Activated gamma-delta T cell treated with anti-CD3 and anti-CD28 coated beads, Interleukin-2, amount 50 U/mL, for 16 hours (primary cell): ENCODE measurements around the gene GYPC.
A peak's percentile ranks its signal among the peaks of the same experiment; 100 is the strongest.

Experiments
- DNase-seq: peaks from one replicate; pipeline ENCODE4 v3.0.0-alpha.2; 2020; ENCODE audit warnings: low read depth

The GYPC gene

DNA sequence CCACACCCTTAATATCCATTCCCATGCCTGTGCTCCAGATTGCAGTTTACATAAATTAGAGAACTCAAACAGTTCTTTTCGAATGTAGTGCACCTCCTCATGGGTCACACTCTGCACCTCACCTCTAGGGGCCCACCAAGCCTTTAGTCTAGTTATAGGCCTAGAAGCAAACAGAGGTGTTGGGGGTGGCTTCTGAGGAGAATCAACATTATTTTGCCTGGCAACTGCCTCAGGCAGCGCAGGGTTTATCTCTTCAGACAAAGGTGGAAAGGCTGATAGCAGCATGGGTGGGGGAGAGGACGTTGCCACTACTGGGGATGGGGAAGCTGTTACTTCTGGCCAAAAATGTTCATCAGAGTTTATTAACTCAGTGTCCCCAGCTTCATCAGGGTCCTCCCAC is 5.0 kb upstream of the GYPC start:
- no peak for DNase-seq

DNA sequence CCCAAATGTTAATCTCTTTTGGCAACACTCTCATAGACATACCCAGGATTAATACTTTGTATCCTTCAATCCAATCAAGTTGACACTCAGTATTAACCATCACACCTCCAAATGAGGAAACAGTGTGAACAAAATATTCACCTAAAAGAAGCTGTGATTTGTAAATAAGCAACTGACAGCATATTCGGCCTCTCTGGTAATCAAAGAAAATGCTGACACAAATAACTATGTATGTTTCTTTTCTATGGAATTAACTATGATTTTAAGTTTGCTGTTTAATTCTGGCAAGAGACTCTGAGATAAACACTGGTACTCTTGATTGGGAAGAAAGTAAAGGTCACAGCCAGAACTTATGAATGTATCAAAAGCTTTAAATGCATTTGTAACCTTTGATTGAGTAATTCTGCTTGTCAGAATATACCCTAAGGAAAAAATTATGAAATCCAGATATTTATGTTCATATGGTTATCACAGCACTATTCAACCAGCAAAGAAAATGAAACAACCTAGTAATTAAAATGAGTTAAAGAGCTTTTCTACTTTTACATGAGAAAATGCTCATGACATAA is 3.6 kb upstream of the GYPC start:
- no peak for DNase-seq

DNA sequence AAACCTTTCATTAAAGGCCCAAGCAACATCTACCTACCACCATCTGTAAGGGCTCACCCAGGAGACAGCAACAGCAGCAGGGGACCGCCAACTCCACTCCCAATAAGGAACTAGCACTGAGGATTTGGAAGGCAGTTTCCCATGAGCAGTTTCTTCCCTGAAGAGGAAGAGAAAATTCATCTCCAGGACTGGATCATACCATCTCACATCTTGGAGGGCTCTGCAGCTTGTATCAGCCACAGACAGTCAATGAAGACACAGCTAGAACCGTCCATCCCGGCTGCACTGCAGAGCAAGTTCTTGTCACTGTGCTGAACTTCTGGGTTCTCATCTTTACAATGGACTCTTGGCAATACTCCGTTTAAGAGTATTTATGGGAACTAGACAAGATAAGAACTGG is 2.8 kb upstream of the GYPC start:
- DNase-seq = no peak

DNA sequence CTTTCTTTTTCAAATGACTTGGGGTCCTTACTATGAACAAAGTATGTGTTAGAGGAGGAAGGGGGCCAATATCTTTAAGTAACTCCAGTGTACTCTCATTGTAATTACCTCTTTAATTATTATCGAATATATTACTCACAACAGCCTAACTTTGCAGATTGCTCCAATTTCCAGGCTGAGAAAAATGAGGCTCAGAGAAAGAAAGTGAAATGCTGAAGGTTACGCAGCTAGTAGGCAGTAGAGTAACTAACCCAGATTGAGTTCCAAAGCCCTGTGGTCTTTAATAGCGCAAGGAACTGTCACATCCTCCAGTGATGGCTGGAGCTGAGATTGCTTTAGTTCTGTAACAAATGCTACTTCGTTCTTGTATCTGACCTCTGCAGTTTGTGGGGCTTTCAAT is 2.2 kb upstream of the GYPC start:
- DNase-seq = no peak

DNA sequence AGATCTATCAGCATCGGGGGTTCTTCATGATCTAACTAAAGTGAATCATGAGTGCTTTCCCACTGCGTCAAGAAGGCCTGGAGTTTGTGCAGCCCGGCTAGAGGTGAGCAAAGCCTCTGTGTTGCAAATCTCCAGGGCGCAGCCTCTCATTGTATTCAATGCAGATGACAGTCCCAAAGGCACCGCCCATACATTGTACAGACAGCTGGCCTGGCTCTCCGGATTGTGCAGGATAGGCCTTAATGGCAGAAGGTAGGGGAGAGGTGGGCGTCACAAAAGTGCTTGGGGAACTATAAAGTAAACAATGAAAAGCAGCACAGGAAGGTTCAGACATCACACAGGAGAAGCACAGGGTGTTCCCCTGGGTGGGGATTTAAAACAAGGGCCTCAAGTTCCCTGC is 907 bp upstream of the GYPC start:
- no peak for DNase-seq

DNA sequence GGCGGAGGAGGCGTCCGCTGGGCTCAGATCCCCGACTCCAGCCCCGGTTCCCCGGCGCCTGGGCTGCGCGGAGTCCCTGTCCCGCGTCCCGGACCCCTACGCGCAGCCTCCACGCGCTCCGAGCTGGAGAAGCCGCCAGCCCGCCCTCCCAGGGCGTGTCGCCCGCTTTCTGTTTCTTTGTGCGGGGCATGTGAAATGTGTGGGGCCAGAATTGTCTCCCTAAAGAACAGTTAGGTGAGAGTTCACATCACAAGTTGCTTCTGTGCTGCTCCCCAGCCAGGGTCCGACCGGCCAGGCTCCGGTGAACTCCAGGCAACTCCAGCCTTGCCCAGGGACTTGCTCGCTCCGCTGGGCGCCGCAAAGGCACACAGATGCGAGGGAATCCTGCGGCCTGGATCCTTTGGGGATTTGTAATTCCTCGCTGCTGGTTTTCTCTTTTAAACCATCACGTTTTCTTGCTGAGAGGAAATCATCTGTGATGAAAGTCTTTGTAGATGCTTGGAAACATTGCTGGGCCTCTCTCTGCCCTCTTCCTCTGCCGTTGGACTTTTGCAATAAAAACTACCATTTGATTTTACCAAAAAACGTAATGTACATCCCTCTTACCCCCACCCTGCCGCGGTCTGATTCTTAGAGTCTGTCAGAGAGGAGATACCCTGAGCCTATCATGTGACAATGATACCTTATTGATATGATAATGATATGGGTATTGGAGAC is 631 bp downstream of the GYPC start:
- no peak for DNase-seq

DNA sequence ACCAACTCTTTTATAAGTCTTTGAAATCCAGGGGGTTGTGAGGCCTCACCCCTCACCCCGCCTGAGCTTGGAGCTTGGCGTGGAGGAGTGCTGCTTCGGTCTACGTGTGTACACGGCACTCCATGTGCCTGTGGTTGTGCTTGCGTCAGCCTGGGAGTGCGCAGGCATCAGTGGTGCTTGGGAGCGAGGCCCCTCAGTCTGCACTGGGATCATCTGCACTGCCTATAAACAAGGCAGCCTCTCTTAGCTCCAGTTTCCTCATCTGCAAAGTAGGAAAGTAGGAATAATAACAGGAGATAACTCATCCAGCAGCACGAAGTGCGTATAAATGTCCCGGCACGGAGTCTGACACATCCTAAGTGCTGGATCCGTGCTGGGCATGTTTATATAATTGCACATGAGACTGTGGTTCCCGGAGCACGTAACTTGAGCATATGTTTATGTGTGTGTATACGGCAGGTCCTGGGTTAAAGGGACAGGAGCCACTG is 1.2 kb downstream of the GYPC start:
- no peak for DNase-seq

DNA sequence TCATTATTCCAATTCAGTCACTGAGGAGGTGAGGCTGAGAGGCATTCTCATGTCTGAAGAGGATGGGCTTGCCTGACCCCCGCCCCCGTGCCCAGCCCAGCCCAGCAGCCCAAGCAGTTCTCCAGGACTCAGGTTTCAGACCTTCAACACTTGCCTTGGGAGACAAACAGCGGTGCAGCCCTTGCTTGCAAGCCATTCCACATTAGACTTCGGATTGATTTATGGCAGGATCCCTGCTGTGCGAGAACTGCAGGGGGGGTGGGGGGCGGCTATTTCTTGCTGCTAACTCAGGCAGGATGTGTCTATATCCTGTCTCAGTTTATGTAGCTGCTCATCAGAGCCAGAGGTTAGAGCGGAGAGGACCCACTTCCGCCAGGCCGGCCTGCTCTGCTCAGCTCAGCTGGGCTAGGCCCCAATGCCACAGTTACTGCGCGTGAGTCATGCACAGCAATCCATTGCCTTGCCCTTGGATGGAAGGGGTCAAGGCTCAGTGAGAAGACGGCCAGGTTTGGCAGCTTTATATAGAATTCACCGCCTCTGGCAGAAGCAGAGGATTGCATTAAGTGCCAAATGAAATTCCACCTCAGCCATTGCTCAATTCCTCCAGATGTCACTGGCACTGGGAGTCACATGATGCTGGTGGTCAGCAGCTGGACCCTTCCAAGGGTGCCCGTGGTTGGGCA is 1.8 kb downstream of the GYPC start:
- DNase-seq = peak; percentile 57

DNA sequence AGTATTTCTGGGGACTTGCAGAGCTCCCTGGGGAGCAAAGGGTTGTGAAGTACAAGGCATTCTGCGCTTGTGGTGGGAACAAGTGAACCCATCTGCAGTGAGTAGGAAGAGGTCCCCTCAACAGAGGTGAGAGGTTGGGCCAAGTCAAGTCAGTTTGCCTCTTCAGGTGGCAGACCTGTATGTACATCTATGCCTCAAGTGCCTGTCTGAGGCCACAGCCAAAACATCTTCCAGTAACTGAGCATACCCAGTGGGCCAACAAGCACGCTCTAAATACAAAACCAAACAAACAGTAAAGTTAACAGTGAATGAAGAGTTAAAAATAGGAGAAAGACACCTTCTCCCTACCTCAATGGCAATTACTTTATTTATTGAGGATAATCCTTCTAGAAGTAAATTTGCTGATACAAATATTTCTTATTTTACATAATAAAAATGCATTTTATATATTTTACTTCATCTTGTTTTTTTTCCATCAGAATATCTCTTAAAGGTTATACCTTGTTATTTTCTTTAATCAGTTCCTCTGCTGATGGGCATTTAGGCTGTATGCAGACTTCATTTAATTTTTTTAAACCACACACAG is 2.5 kb downstream of the GYPC start:
- no peak for DNase-seq

DNA sequence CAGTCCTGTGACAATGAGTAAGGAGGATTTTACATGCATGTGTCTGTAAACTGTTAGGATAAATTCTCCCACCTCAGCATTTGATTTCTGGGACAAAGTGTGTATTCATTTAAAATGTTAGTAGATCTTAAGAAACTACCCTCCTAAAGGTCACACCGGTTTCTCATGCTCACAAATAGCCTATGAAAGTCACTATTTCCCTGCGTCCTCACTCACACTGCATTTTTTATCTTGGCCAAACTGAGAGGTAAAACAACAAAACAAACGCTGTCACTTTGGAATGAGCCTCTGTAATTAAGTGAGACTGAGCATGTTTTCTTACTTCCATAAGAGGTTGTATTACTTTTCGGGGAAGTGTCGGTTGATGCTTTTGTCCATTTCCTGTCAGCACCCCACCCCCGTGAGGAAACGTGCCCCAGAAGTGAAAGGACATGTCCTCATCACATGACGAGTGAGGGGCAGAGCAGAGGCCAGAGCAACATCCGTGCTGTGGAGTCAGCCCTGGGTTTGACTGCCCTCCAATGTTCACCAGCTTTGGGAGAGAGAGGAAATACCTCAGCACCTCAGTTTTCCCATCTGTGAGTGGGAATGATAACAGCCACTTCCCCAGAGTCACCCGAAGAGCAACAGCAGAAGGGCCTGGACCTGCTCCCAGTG is 3.1 kb downstream of the GYPC start:
- no peak for DNase-seq

DNA sequence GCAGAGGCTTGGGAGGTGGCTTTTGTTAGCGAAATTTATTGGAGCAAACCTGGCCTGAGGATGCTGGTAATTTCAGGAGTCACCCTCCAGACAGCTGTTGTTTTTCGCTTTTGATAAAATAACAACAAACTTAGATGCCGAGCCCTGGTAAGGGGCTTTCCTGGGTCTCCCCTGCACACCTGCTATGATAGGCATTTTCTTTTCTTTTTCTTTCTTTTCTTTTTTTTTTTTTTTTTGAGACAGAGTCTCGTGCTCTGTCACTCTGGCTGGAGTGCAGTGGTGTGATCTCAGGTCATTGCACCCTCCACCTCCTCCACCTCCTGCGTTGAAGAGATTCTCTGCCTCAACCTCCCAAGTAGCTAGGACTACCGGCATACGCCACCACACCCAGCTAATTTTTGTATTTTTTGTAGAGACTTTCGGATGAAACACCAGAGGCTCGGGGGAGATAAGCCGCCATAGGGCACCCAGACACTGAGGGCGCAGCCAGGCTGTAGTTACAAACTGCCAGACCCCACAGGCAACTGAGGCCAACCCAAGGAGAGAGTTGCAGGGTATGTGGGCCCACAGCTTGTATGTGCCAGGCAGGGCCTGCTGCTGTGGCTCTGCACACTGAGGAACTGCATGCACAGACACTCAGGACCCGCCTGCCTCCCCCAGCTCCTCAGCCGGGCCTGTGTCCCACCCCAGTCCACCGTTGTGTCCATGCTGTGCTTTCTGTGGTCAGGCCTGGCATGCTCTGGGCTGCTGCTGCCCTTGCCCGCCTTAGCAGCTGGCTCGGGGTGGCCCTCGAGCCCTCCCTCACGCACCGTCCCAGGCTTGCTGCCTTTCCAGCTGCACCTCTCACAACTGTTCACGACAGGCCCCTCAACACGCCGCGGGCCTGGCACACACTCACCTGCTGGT is 3.9 kb downstream of the GYPC start:
- no peak for DNase-seq

DNA sequence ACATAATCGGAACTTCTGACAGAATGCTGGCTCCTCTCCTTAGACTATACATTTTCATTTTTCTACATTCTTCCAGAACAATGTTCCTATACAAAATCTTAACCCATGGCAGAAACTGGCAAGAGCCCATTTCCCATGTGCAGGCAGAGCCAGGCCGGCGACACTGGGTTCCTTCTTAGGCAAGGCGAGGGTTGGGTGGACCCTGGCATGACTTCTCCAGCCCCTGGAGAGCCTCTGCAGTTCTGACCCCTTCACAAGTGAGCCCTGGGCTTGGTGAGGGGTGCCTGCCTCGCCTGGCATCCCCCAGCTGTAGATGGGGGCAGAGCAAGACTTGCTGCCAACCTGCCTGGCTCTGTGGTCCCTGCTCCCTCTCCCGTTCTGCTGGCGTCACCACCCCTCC is 5.0 kb downstream of the GYPC start:
- no peak for DNase-seq

DNA sequence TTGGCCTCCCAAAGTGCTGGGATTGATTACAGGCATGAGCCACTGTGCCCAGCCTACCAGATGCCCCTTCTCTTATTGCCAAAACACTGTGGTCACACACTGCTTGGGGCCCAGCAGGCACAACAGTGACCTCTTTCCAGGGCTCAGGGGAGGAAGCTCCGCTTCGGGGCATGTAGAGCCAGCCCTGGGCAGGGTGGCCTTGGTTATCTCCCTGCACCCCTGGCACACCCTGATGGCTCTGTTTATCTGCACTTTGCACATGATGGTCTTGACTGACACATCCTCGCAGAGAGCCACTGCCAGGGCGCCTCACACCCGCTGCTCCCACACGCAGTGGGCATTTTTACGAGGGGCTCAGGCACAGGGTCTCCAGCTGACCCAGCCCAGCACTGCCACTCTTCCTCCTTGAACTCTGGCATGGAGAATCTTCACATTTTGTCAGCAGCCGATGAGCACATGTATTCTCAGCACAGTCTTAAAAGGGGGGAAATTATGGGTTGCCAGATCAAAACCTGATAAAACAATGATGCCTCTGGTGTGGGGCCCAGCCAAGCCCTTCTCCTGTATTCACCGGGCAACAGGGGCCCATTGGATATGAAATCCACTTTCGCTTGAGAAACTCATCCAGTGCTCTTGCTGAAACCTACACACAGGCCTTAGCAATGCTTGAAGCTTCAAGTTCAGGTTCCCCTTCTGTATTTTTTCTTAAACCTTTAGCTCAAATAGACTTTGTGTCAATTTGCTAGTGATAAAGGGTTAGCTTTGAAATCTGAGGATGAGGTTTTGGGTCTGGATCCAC is 5.9 kb downstream of the GYPC start:
- no peak for DNase-seq

DNA sequence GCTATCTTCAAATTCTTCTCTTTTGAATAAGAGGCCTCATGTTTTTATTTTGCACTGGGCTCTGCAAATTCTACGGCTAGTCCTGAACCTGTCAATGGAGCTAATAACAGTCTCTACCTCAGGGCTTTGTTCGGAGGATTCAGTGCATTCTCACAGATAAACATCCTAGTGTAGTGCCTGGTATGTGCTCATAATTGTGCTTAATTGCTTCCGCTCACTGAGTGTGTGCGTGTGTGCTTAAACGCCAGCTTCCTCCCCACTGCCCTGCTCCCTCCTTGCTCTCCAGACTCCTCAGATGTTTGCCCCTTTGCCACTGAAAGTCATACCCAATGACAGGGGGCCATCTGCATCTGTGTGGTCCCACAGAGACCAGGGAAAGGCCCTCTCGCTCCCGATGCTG is 6.7 kb downstream of the GYPC start:
- DNase-seq = no peak

DNA sequence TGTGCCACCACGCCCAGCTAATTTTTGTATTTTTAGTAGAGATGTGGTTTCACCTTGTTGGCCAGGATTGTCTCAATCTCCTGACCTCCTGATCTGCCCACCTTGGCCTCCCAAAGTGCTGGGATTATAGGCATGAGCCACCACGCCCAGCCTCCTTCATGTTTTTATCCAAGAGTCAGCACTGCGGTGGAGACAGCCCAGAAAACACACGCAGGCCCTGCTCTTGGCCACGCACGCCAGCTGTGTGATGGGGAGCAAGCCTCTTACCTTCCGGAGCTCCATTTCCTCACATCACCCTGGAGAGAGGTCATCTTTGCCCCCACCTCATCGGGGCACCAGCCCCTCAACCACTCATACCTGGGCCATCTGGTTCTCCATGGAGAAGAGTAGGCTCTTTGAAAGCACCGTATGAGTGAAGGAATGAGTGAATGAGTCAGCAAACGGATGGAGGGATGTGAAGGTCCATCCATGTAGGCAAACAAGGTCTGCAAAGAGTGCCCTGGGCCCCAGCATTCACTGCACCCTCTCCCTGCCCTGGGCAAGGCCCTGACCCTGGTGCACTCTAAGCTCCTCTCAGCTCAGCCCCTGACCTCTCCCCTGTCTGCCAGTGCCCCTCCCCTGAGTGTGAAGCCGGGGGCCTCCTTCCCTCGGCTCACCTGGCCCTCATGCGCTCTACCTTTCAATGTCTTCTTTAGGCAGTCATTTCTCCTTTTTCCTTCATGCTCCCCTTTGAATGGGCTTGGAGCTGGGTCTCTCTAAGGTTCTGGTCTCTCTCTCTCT is 7.4 kb downstream of the GYPC start:
- no peak for DNase-seq

DNA sequence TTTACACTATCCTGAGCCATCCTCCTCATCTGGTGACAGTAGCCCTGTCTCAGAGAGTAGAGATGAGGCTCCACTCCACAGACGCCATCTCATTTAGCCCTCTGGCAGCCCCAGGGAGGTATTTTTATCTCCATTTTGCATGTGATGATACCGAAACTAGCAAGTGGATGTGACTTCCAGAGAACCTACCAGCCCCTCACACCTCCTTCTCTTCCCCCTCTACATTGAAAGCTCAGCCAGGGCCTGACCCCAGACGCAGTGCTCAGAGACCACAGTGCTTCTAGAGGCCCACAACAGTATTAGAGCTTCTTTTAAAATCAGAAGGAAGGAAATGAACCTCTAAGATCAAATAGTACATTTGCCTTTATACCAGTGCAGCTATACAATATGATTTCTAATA is 8.3 kb downstream of the GYPC start:
- no peak for DNase-seq

DNA sequence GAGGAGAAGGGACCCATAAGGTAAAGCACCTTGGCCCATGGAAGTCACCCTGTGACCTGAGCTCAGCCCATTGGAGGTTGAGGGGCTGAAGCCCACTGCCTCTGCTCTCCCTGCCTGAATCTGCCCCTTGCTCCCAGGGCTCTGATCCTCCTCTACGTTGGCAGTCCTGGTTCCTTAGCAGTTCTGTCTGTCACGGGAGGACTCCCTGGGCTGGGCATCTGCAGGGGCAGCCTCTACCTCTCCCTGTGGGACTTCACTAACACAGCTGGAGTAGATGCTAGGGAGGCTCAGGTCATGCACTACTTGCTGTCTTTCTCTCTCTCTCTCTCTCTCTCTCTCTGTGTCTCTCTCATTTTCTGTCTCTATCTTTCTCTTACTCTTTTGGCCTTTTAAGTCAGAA is 8.7 kb downstream of the GYPC start:
- no peak for DNase-seq

DNA sequence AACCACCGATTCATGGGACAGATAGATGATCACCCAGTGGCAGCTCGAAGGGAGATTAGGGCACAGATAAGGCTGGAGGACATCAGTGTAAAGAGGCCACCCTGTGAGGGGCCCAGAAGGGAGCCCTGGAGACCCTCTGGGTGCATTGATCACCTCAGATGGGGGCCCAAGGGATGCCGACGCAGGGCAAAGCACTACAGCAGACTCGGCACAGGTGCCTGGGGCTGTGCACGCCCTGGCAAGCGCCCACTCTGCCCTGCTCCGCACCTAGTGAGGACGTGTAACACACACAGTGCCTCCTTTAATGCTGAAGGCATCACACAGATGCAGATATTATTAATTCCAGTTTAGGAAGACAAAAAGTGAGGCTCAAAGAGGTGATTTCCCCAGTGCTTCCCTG is 9.5 kb downstream of the GYPC start:
- no peak for DNase-seq

DNA sequence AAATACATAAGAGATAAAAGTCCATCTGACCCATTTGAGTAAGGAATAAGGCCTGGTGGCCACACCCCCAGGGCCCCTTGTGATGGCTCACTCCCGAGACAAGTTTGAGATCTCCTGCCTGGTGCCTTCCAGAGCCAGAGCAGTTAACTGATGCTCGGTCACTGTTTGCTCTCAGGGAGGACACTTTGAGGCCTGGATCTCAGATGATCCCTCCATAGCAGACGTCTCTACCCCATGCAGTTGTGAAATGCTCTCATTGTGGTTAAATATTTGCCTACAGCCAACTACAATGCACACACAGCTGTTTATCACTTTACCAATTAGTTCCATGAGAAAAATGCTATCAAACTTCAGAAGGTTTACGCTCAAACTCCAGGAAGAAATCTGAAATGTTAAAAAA is 12.3 kb downstream of the GYPC start:
- no peak for DNase-seq

DNA sequence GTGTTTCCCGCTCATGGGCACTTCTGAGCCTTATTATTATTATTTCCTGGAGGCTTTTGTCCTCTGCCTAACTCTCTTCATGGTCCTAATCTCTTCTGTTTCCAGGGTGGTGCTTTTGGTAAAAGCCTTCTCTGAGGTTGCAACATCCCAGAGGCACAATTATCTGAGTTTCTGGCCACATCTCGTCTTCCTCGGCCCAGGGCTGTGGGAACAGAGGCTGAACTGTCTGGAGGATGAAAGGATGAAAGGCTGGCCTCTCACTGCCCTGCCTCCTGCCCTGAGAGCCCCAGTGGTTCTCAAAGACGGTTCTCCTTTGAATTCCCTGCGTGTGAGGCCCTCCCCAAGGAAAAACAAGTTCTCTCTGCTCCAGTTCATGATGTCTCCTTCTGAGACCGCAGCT is 13.8 kb downstream of the GYPC start:
- no peak for DNase-seq
